PC-9 (cell line): ENCODE results near the gene FBN3. TPM values are rescaled to one million over a fixed set of nuclear protein-coding genes. Genes with fewer than 3 reads are reported as not detected.

Experiments used
- BruUV-seq: library from RNA; stranded (reverse); fragments of 400-500 nt; replicated peaks from 2 replicates; lab custom pipeline; 2021; lab: Mats Ljungman, UMichigan
- CTCF ChIA-PET: fragments of 300-600 bp; sonication (Branson Sonifier 250); formaldehyde crosslinking; loops from one replicate; lab custom pipeline; 2022; ENCODE audit warnings: antibody characterized with exemption; lab: Charles Lee
- POLR2A ChIA-PET: fragments of 300-600 bp; sonication (Branson Sonifier 250); formaldehyde crosslinking; loops from one replicate; lab custom pipeline; 2022; ENCODE audit warnings: antibody characterized with exemption; ENCODE audit not compliant: unreplicated experiment; lab: Charles Lee
- DNase-seq, 2 experiments: peaks; one replicate each; pipeline versions ENCODE4 v3.0.0 to v3.0.0-alpha.2; 2015 to 2022; ENCODE audit warnings: mixed read lengths in 1 of 2
- H2AFZ ChIP-seq: fragments of 200-600 bp; sonication (generic); 2 replicates; pipeline ENCODE4 v1.8.1; 2017; ENCODE audit warnings: antibody characterized with exemption
- H3F3A ChIP-seq: fragments of 200-600 bp; sonication (generic); 2 replicates; pipeline ENCODE4 v1.8.1; 2017; ENCODE audit warnings: antibody characterized with exemption, mild to moderate bottlenecking, low read depth; ENCODE audit not compliant: insufficient read depth
- H3K27ac ChIP-seq: fragments of 200-600 bp; sonication (generic); 2 replicates; pipeline ENCODE4 v1.6.1; 2016; ENCODE audit warnings: mixed run types
- H3K27me3 ChIP-seq: fragments of 200-600 bp; sonication (generic); 2 replicates; pipeline ENCODE4 v1.6.1; 2016; ENCODE audit warnings: low read depth, mixed run types; ENCODE audit not compliant: insufficient read depth
- H3K36me3 ChIP-seq: fragments of 200-600 bp; sonication (generic); 2 replicates; pipeline ENCODE4 v1.6.1; 2016; ENCODE audit warnings: low read depth, mixed run types
- H3K4me1 ChIP-seq: fragments of 200-600 bp; sonication (generic); replicated peaks from 2 replicates; pipeline ENCODE4 v1.6.1; 2016; ENCODE audit warnings: mixed run types; ENCODE audit not compliant: insufficient read depth
- H3K4me2 ChIP-seq: fragments of 200-600 bp; sonication (generic); 2 replicates; pipeline ENCODE4 v1.6.1; 2017; ENCODE audit warnings: mixed run types
- H3K4me3 ChIP-seq: fragments of 200-600 bp; sonication (generic); 2 replicates; pipeline ENCODE4 v1.6.1; 2016; ENCODE audit warnings: mixed run types
- H3K79me2 ChIP-seq: fragments of 200-600 bp; sonication (generic); 2 replicates; pipeline ENCODE4 v1.6.1; 2017; ENCODE audit warnings: low read depth, mixed run types
- H3K9me2 ChIP-seq: fragments of 200-600 bp; sonication (generic); 2 replicates; pipeline ENCODE4 v1.8.1; 2017; ENCODE audit warnings: mild to moderate bottlenecking; ENCODE audit not compliant: insufficient read depth
- H3K9me3 ChIP-seq: fragments of 200-600 bp; sonication (generic); 2 replicates; pipeline ENCODE4 v1.8.1; 2016; ENCODE audit warnings: low read depth; ENCODE audit not compliant: insufficient read depth
- H4K20me1 ChIP-seq: fragments of 200-600 bp; sonication (generic); 2 replicates; pipeline ENCODE4 v1.8.1; 2017; ENCODE audit not compliant: insufficient read depth
- EZH2 ChIP-seq: fragments of 200-600 bp; sonication (generic); IDR thresholded peaks from 2 replicates; pipeline ENCODE4 v1.8.0; 2017; ENCODE audit warnings: antibody characterized with exemption, low read depth
- intact Hi-C: fragments of 100-400 bp; cut with micrococcal nuclease; formaldehyde crosslinking; loops from one replicate; pipeline ENCODE4 v1.10.0; 2022; ENCODE audit not compliant: unreplicated experiment
- total RNA-seq: library from RNA; stranded (reverse); gene quantifications from 2 replicates; pipeline ENCODE4 v1.2.3, GENCODE V29; 2021
- TF ChIP-seq, protein P1 (sequence below): fragments of 200-600 bp; sonication (generic); conservative IDR thresholded peaks from 2 replicates; pipeline ENCODE4 v1.6.1; 2017; ENCODE audit warnings: mixed run types, antibody characterized with exemption, mild to moderate bottlenecking, moderate library complexity

FBN3 gene
- total RNA-seq, 1 experiment from 2014 or later = not detected

DNA sequence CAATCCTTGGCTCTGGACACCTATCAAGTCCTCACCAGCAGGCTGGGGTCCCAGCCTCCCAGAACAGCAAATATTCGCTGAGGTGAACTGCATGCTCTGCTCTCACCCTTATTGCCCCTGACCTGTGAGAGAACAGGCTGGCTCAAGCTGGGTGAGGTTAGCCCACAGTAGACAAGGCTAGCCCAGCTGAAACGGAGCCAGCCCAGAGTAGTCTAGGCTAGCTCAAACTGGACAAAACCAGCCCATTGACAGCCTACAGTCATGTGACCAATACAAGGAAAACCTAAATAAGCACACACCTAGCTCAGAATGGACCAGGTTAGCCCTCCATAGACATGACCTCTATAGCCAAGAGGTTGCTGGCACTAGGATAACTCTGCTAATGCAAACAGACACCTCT is 58.4 kb downstream of the FBN3 start:
- Histone ChIP-seq H2AFZ (no peak overlapping the region), H3K9me2 (no peaks in the 10 kb centered on the region), H3K36me3 (no peaks in the 10 kb centered on the region), H3K27ac (no peak overlapping the region), H3K4me3 (no peak overlapping the region), H3K27me3 (peaks cover 19% of the 10 kb centered on the region; the same call in 1 of the 2 replicates), H4K20me1 (no peaks in the 10 kb centered on the region), H3K4me1 (peaks cover 4% of the 10 kb centered on the region; the same call in 1 of the 2 replicates), H3K9me3 (peaks cover 7% of the 10 kb centered on the region), H3K79me2 (no peaks in the 10 kb centered on the region), H3F3A (no peaks in the 10 kb centered on the region), H3K4me2 (no peak overlapping the region)
- POLR2A ChIA-PET = no interaction called here
- no TSS peak for BruUV-seq
- DNase-seq = no peak
- TF ChIP-seq EZH2 = no peak
- TF ChIP-seq, protein P1, sequence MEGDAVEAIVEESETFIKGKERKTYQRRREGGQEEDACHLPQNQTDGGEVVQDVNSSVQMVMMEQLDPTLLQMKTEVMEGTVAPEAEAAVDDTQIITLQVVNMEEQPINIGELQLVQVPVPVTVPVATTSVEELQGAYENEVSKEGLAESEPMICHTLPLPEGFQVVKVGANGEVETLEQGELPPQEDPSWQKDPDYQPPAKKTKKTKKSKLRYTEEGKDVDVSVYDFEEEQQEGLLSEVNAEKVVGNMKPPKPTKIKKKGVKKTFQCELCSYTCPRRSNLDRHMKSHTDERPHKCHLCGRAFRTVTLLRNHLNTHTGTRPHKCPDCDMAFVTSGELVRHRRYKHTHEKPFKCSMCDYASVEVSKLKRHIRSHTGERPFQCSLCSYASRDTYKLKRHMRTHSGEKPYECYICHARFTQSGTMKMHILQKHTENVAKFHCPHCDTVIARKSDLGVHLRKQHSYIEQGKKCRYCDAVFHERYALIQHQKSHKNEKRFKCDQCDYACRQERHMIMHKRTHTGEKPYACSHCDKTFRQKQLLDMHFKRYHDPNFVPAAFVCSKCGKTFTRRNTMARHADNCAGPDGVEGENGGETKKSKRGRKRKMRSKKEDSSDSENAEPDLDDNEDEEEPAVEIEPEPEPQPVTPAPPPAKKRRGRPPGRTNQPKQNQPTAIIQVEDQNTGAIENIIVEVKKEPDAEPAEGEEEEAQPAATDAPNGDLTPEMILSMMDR = no peak
- intact Hi-C loops = no loop called here
- CTCF ChIA-PET = interaction anchor here (0.7 kb wide), 1 partner anchor 322 kb away, joined by 14 read pairs; the partner anchor contains the start of gene MARCHF2

DNA sequence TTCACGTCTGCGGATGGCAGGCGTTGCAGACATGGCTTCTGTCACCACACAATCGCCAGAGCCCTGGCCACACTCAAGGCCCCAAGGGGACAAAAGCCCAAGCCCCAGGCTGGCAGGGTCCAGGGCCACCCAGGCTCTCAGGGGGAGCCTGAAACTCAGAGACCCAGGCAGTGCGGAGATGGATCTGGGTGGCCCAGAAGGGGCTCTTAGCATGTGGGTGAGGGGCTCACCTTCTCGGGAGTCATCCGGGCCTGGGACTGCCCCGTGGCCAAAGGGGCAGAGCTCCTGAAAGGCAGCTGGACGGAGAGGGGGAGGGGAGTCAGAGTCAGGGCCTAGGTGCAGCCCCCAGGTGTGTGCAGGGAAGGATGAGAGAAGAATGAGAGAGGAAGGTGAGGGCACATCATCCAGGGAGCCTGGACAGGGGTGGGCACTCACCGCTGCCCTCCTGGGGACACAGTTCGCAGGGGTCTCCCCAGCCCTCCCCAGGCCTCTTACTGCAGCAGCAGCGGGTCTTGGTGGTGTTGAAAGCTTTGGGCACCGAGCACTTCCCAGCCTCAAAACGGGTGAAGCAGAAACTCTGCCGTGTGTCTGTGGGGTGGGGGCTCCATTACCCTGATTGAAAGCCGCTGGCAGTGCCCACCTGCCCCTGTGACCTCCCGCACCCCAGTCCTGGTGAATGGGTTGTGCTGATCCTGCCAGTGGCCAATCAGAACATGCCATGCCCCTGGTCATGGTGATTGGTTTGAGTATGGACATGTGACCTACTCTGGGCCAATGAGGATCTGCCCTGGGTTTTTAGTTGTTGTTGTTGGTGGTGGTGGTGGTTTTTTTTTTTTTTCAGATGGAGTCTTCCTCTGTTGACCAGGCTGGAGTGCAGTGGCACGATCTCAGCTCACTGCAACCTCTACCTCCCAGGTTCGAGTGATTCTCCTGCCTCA is 59.5 kb downstream of the FBN3 start:
- H2AFZ ChIP-seq = no peak overlapping the region
- ChIA-PET POLR2A (no interaction called here), CTCF (no interaction called here)
- no peak overlapping the region for H3K27ac ChIP-seq
- intact Hi-C loops = no loop called here
- no peak overlapping the region for H3K4me2 ChIP-seq
- no peak overlapping the region for H3K4me3 ChIP-seq
- H3F3A ChIP-seq = no peaks in the 10 kb centered on the region
- DNase-seq = no peak
- TF ChIP-seq EZH2 = no peak
- TF ChIP-seq, protein P1 = no peak
- no TSS peak for BruUV-seq
- no peaks in the 10 kb centered on the region for H3K79me2 ChIP-seq
- peaks cover 19% of the 10 kb centered on the region; the same call in 1 of the 2 replicates for H3K27me3 ChIP-seq
- H3K9me3 ChIP-seq = peaks cover under 1% of the 10 kb centered on the region; the same call in 1 of the 2 replicates
- no peaks in the 10 kb centered on the region for H3K9me2 ChIP-seq
- peaks cover 5% of the 10 kb centered on the region; the same call in 1 of the 2 replicates for H3K4me1 ChIP-seq
- no peaks in the 10 kb centered on the region for H4K20me1 ChIP-seq
- no peaks in the 10 kb centered on the region for H3K36me3 ChIP-seq

DNA sequence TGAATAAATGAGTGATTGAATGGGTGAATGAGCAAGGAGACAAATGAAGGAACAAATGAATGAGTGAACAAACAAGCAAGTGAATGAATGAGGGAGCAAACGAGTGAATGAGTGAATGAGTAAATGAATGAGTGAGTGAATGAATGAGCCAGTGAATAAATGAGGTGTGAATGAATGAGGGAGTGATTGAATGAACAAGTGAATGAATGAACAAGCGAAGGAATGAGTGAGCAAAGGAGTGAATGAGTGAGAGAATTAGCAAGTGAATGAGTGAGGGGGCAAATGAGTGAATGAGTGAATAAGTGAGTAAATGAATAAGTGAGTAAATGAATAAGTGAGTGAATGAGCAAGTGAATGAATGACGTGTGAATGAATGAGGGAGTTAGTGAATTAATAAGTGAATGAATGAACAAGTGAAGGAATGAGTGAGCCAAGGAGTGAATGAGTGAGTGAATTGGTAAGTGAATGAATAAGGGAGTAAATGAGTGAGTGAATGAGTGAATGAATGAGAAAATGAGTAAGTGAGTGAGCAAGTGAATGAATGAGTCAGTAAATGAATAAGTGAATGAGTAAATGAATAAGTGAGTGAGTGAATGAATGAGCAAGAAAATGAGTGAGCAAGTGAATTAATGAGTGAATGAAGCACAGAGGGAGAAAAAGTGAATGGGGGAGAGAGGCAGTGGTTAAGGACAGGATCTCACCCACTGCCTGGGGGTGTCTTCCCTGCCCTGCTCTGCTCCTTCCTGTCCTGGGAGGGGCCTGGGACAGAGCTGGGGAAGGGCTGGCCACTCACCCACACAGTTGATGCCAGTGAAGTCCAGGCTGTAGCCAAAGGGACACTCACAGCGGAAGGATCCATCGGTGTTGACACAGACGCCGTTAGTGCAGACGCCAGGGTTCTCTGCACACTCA is 60.4 kb downstream of the FBN3 start:
- H2AFZ ChIP-seq = no peak overlapping the region
- no peak for DNase-seq
- no peaks in the 10 kb centered on the region for H3F3A ChIP-seq
- H3K36me3 ChIP-seq = no peaks in the 10 kb centered on the region
- intact Hi-C loops = no loop called here
- POLR2A ChIA-PET = no interaction called here
- no TSS peak for BruUV-seq
- CTCF ChIA-PET = no interaction called here
- H3K4me3 ChIP-seq = no peak overlapping the region
- no peaks in the 10 kb centered on the region for H4K20me1 ChIP-seq
- H3K27ac ChIP-seq = no peak overlapping the region
- no peak for TF ChIP-seq EZH2
- TF ChIP-seq, protein P1 = no peak
- H3K79me2 ChIP-seq = no peaks in the 10 kb centered on the region
- H3K4me1 ChIP-seq = peaks cover 5% of the 10 kb centered on the region; the same call in 1 of the 2 replicates
- no peaks in the 10 kb centered on the region for H3K9me3 ChIP-seq
- no peaks in the 10 kb centered on the region for H3K9me2 ChIP-seq
- H3K4me2 ChIP-seq = no peak overlapping the region
- peaks cover 19% of the 10 kb centered on the region; the same call in 1 of the 2 replicates for H3K27me3 ChIP-seq
